Naive B cell (primary cell): Measurements from ENCODE around the gene DHCR7. TPM values are rescaled to one million over a fixed set of nuclear protein-coding genes. Genes with fewer than 3 reads are reported as not detected.

ENCODE experiments used
- ATAC-seq, 2 donors: fragments of 150-1000 bp; cut with Tn5 transposase; 2 replicates each; pipeline ENCODE4 v1.10.0; 2021; ENCODE audit warnings: low read depth in 2 of 2, mild to moderate bottlenecking in 2 of 2, moderate library complexity in 2 of 2
- DNase-seq: peaks from one replicate; pipeline ENCODE4 v3.0.0; 2022
- H3K27ac Mint-ChIP-seq, 6 donors: one replicate each; pipeline ENCODE4 v1.8.0; 2020 to 2022; ENCODE audit warnings: mild to moderate bottlenecking in 6 of 6, mixed read lengths in 6 of 6, moderate library complexity in 5 of 6, inconsistent platforms in 2 of 6
- H3K27me3 Mint-ChIP-seq, 3 donors: one replicate each; pipeline ENCODE4 v1.8.0; 2021 to 2022; ENCODE audit warnings: mixed read lengths in 3 of 3, mild to moderate bottlenecking in 1 of 3
- H3K36me3 Mint-ChIP-seq, 2 donors: one replicate each; pipeline ENCODE4 v1.8.0; 2020 to 2022; ENCODE audit warnings: mixed read lengths in 2 of 2, inconsistent platforms in 1 of 2, mild to moderate bottlenecking in 1 of 2
- H3K4me1 Mint-ChIP-seq, 3 donors: one replicate each; pipeline ENCODE4 v1.8.0; 2020 to 2022; ENCODE audit warnings: mixed read lengths in 3 of 3, inconsistent platforms in 1 of 3, mild to moderate bottlenecking in 1 of 3, moderate library complexity in 1 of 3
- H3K4me3 Mint-ChIP-seq, 8 donors: one replicate each; pipeline ENCODE4 v1.8.0; 2020 to 2022; ENCODE audit warnings: mild to moderate bottlenecking in 8 of 8, mixed read lengths in 8 of 8, moderate library complexity in 8 of 8, inconsistent platforms in 2 of 8
- H3K9me3 Mint-ChIP-seq, 7 donors: one replicate each; pipeline ENCODE4 v1.8.0; 2020 to 2022; ENCODE audit warnings: mixed read lengths in 7 of 7, mild to moderate bottlenecking in 5 of 7, inconsistent platforms in 2 of 7, moderate library complexity in 1 of 7
- polyA plus RNA-seq, 6 donors: library from polyadenylated mRNA; unstranded; fragments of 300-500 nt; fragmentation: Illumina TruSeq; gene quantifications; one replicate each; pipeline ENCODE4 v1.2.3, GENCODE V29; 2021; ENCODE audit warnings: low read depth in 6 of 6

DHCR7 gene
- polyA plus RNA-seq, 6 donors from 2014 or later = 10.2 to 19.0 (median 15.3) TPM

GRCh38 chr11:71474141-71474770 lies 26.1 kb upstream of the DHCR7 start:
- ATAC-seq = no peak
- Mint-ChIP-seq H3K4me1 (no peaks in the 10 kb centered on the region), H3K27me3 (no peaks in the 10 kb centered on the region), H3K4me3 (no peak overlapping the region), H3K9me3 (no peaks in the 10 kb centered on the region), H3K27ac (no peak overlapping the region), H3K36me3 (peaks cover 14 to 36% of the 10 kb centered on the region in 2 donors)
- DNase-seq = no peak

- H3K27ac Mint-ChIP-seq = no peak overlapping the region
- no peak for ATAC-seq
- H3K4me3 Mint-ChIP-seq = no peak overlapping the region
- H3K9me3 Mint-ChIP-seq = peaks cover 0 to 3% (median 0%) of the 10 kb centered on the region in 7 donors
- H3K27me3 Mint-ChIP-seq = no peaks in the 10 kb centered on the region
- no peak for DNase-seq
- H3K36me3 Mint-ChIP-seq = peaks cover 13 to 36% of the 10 kb centered on the region in 2 donors
- no peaks in the 10 kb centered on the region for H3K4me1 Mint-ChIP-seq
Observed at GRCh38 chr11:71473793-71474080, 25.5 kb upstream of the DHCR7 start.

GRCh38 chr11:71472941-71473792 lies 25.0 kb upstream of the DHCR7 start:
- H3K4me3 Mint-ChIP-seq = no peak overlapping the region
- DNase-seq (no peak), ATAC-seq (no peak)
- peaks cover 10 to 35% of the 10 kb centered on the region in 2 donors for H3K36me3 Mint-ChIP-seq
- no peaks in the 10 kb centered on the region for H3K27me3 Mint-ChIP-seq
- H3K4me1 Mint-ChIP-seq = no peaks in the 10 kb centered on the region
- H3K9me3 Mint-ChIP-seq = peaks cover 0 to 3% (median 0%) of the 10 kb centered on the region in 7 donors
- no peak overlapping the region for H3K27ac Mint-ChIP-seq

DNA sequence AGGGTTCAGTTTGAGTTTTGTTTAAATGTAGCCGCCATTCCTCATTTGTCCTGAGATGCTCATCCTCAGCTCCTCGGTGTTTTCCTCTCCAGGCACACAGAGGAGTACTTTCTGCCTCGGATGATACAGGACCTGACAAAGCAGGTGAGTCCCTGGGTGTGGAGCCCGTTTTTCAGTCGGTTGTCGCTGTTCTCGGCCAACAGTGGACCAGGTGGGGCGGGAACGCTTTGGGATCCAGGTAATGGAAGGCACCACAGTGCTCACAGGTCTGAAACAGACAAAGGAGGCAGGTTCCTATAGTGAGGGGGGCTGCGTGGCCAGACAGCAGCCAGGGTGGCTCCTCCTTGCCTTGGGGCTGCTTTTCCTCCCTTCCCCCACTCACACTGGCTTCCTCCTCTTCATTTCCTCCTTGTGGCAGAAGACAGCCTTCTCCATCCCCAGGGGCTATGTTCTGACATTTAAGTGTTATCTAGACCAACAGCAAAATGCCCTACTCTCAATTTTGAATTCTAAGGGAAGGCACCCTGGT lies 24.2 kb upstream of the DHCR7 start:
- DNase-seq (no peak), ATAC-seq (no peak)
- peaks cover 0 to 4% (median 0%) of the 10 kb centered on the region in 3 donors for H3K4me1 Mint-ChIP-seq
- no peak overlapping the region for H3K4me3 Mint-ChIP-seq
- H3K9me3 Mint-ChIP-seq = peaks cover 0 to 3% (median 0%) of the 10 kb centered on the region in 7 donors
- H3K36me3 Mint-ChIP-seq = peaks cover 7 to 35% of the 10 kb centered on the region in 2 donors
- no peaks in the 10 kb centered on the region for H3K27me3 Mint-ChIP-seq
- H3K27ac Mint-ChIP-seq = no peak overlapping the region

DNA sequence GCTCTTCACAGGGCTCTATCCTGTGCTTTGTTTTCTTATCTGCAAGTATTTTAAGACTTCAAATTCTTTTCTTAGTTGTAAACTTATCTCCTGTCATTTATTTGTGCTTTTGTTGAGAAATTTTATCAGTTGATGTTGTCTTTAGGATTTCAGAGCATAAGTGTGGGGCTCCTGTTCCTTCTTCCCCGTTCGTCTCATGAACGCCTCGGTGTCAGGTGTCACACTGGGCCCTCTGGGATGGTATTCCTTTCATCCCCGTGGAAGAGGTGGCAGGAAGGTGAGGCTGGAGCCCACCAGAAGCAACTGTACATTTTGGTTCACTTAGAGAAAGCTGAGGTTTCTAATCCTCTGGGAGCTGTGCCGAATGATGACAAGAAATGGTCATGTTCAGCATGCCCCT lies 22.8 kb upstream of the DHCR7 start:
- no peak for ATAC-seq
- Mint-ChIP-seq H3K27ac (peak overlapping the region in 1 of 6 donors; percentile 56), H3K9me3 (peaks cover 0 to 3% (median 0%) of the 10 kb centered on the region in 7 donors), H3K36me3 (peaks cover 12 to 45% of the 10 kb centered on the region in 2 donors), H3K4me1 (peaks cover 0 to 8% (median 0%) of the 10 kb centered on the region in 3 donors), H3K27me3 (no peaks in the 10 kb centered on the region), H3K4me3 (peak overlapping the region in 1 of 8 donors; percentile 9)
- no peak for DNase-seq

- Mint-ChIP-seq H3K27me3 (no peaks in the 10 kb centered on the region), H3K36me3 (peaks cover 9 to 45% of the 10 kb centered on the region in 2 donors), H3K27ac (peak overlapping the region in 1 of 6 donors; percentile 37), H3K4me1 (peaks cover 0 to 19% (median 6%) of the 10 kb centered on the region in 3 donors), H3K9me3 (peaks cover 0 to 3% (median 0%) of the 10 kb centered on the region in 7 donors), H3K4me3 (no peak overlapping the region)
- DNase-seq = no peak
- no peak for ATAC-seq
Observed at GRCh38 chr11:71467164-71467563, 19.0 kb upstream of the DHCR7 start.

DNA sequence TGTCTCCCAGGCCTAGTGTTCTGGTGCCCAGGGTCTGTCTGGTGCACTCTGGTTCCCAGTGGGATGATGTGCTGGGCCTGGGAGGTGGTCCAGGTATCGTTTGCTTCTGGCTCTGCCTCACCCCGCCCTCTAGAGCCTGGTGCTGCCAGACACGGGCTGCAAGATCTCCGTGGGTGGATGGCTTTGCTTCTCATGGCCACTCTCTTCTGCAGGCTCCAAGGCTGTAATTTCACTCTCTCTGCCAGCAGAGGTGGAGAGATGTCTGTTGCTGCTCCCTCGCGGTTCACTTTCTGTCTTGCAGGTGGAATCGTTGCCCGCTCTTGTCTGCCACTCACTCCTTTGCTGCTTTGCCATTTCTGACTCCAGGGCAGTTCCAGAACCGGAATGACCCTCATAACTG lies 18.2 kb upstream of the DHCR7 start:
- H3K36me3 Mint-ChIP-seq = peaks cover 6 to 51% of the 10 kb centered on the region in 2 donors
- H3K9me3 Mint-ChIP-seq = peaks cover 0 to 3% (median 0%) of the 10 kb centered on the region in 7 donors
- no peak overlapping the region for H3K4me3 Mint-ChIP-seq

DNA sequence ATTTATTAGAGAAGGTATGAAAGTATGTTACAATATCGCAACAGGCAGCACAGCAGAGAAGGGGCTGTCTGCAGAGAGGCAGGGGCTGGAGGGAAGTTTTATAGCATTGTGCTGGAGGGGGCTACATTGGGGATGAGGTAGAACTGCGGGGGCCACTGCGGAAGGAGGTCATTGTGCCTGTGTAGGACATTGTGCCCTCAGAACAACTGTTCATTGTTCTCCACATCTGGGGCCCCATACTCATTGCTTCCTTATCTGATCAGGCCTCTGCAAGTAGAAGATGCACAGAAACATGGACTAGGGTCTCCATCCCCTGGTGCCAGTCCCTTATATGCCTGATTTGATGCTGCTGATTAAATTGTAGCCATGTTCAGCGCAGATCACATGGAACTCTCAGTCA lies 16.9 kb upstream of the DHCR7 start:
- DNase-seq = no peak
- peaks cover 6 to 24% (median 7%) of the 10 kb centered on the region in 3 donors for H3K4me1 Mint-ChIP-seq
- no peak overlapping the region for H3K4me3 Mint-ChIP-seq
- peaks cover 0 to 3% (median 0%) of the 10 kb centered on the region in 7 donors for H3K9me3 Mint-ChIP-seq
- no peak for ATAC-seq
- no peaks in the 10 kb centered on the region for H3K27me3 Mint-ChIP-seq
- H3K27ac Mint-ChIP-seq = peak overlapping the region in 2 of 6 donors; percentile 67 to 70
- peaks cover 16 to 59% of the 10 kb centered on the region in 2 donors for H3K36me3 Mint-ChIP-seq

More for the DNA sequence above, 18.2 kb upstream of the DHCR7 start:
- peaks cover 0 to 19% (median 6%) of the 10 kb centered on the region in 3 donors for H3K4me1 Mint-ChIP-seq
- DNase-seq = no peak
- no peak for ATAC-seq
- H3K27ac Mint-ChIP-seq = peak overlapping the region in 1 of 6 donors; percentile 63
- no peaks in the 10 kb centered on the region for H3K27me3 Mint-ChIP-seq

DNA sequence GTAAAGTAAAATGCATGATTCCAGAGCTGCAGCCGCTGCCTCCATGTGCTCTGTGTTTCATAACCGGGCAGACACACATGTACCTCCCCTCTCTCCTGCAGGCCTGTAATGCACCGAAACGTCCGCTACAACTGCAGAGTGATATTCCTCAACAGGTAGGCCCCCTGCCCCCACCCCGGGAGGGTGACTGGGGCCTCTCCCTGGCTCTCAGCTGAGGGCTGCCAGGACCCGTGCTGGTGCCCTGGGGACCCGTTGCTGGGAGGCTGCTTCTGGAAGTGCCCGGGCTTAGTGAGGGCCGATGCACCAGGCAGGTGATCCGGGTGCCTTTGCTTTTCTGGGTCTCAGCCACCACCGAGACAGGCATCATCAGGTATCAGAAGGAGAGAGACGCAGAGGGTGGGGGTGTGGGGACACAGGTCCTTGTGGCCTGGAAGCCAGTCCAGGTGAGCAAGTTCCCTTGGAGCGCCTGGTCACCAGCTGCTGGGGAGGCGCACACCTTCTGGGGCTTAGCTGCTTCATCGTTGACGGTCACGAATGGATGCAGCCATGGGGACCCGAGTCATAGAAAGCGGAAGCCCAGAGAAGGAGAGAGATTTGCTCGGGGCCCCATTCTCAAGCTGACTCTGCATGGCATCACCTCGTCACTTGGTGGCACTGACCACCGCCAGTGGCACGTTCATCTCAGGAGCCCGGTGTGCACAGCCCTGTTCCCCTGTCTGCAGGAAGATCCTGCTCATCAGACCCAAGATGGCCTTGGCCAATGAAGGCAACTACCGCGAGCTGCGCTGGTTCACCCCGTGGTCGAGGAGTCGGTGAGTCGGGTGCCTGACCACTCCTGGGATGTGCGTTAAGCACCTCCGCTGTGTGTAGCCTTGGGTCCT lies 15.4 kb upstream of the DHCR7 start:
- Mint-ChIP-seq H3K27me3 (no peaks in the 10 kb centered on the region), H3K27ac (peak overlapping the region in 1 of 6 donors; percentile 28), H3K4me3 (no peak overlapping the region), H3K9me3 (no peaks in the 10 kb centered on the region), H3K36me3 (peaks cover 16 to 66% of the 10 kb centered on the region in 2 donors), H3K4me1 (peaks cover 6 to 30% (median 7%) of the 10 kb centered on the region in 3 donors)
- ATAC-seq = no peak
- DNase-seq = no peak

- ATAC-seq (no peak), DNase-seq (no peak)
- Mint-ChIP-seq H3K36me3 (peaks cover 16 to 60% of the 10 kb centered on the region in 2 donors), H3K4me1 (peaks cover 6 to 32% (median 10%) of the 10 kb centered on the region in 3 donors), H3K9me3 (no peaks in the 10 kb centered on the region), H3K27me3 (no peaks in the 10 kb centered on the region), H3K27ac (no peak overlapping the region), H3K4me3 (peak overlapping the region in 1 of 8 donors; percentile 45)
Observed at GRCh38 chr11:71462726-71463125, 14.5 kb upstream of the DHCR7 start.

DNA sequence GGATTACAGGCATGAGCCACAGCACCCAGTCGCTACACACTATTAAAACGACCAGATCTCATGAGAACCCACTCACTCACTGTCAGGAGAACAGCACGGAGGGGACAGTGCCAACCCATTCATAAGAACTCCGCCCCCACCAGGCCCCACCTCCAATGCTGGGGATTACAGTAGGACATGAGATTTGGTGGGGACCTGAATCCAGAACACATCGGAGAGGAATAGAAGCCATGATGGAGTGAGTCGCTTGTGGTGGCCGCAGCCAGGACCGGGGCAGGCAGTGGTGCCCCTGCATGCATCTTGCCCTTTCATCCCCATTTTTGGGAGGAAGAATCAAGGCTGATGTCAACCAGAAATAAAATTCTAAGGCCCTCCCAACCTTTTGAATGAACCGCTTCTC lies 13.5 kb upstream of the DHCR7 start:
- no peaks in the 10 kb centered on the region for H3K27me3 Mint-ChIP-seq

DNA sequence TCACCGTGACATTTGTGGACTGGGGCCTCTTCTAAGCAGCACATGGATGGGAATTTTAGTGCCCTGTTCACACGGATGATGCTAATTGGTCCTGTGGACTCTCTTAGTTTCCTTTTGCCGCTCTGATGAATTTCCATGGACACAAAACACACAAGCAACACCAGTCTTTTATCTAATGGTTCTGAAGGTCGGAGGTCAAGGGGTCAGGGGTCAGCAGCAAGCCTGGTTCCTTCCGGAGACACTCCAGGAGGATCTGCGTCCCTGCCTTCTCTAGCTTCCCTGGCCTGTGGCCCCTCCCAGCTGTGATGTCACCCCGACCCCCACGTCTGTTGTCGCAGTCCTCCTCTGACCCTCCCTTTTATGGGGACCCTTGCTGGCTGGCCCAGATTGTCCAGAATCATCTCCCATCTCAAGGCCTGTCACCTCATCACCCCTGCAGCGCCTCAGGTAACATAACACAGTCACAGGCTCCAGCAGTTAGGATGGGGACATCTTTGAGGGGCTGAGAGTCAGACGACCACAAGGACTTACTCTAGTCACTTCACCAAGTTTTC lies 11.7 kb upstream of the DHCR7 start:
- Mint-ChIP-seq H3K4me3 (peak overlapping the region in 1 of 8 donors; percentile 53), H3K4me1 (peaks cover 18 to 35% (median 34%) of the 10 kb centered on the region in 3 donors), H3K9me3 (no peaks in the 10 kb centered on the region), H3K27ac (no peak overlapping the region), H3K36me3 (peaks cover 18 to 46% of the 10 kb centered on the region in 2 donors), H3K27me3 (no peaks in the 10 kb centered on the region)
- ATAC-seq (no peak), DNase-seq (no peak)

More for the DNA sequence above, 13.5 kb upstream of the DHCR7 start:
- Mint-ChIP-seq H3K27ac (peak overlapping the region in 1 of 6 donors; percentile 38), H3K36me3 (peaks cover 9 to 51% of the 10 kb centered on the region in 2 donors), H3K9me3 (no peaks in the 10 kb centered on the region), H3K4me3 (no peak overlapping the region), H3K4me1 (peaks cover 6 to 31% (median 21%) of the 10 kb centered on the region in 3 donors)
- no peak for ATAC-seq
- DNase-seq = no peak
